HUES6 (cell line): ENCODE data around the gene MARK1.

Experiments
- H3K27ac ChIP-seq: 2 replicates; pipeline ENCODE4 v1.7.0; 2013; ENCODE audit warnings: low read depth, mild to moderate bottlenecking, low read length, inconsistent platforms
- H3K27me3 ChIP-seq: 2 replicates; pipeline ENCODE4 v1.6.1; 2013; ENCODE audit warnings: low read length; ENCODE audit not compliant: control insufficient read depth, insufficient read depth
- H3K36me3 ChIP-seq: 2 replicates; pipeline ENCODE4 v1.6.1; 2013; ENCODE audit warnings: low read length; ENCODE audit not compliant: control insufficient read depth, insufficient read depth
- H3K4me1 ChIP-seq: 2 replicates; pipeline ENCODE4 v1.6.1; 2013; ENCODE audit warnings: low read length; ENCODE audit not compliant: control insufficient read depth, insufficient read depth
- H3K4me3 ChIP-seq: 2 replicates; pipeline ENCODE4 v1.5.1; 2013; ENCODE audit warnings: low read depth, low read length
- H3K9ac ChIP-seq: one replicate; pipeline ENCODE4 v1.6.1; 2013; ENCODE audit warnings: mild to moderate bottlenecking, low read length
- H3K9me3 ChIP-seq: 2 replicates; pipeline ENCODE4 v1.6.1; 2013; ENCODE audit warnings: low read depth, low read length; ENCODE audit not compliant: control insufficient read depth, insufficient read depth

The MARK1 gene

DNA sequence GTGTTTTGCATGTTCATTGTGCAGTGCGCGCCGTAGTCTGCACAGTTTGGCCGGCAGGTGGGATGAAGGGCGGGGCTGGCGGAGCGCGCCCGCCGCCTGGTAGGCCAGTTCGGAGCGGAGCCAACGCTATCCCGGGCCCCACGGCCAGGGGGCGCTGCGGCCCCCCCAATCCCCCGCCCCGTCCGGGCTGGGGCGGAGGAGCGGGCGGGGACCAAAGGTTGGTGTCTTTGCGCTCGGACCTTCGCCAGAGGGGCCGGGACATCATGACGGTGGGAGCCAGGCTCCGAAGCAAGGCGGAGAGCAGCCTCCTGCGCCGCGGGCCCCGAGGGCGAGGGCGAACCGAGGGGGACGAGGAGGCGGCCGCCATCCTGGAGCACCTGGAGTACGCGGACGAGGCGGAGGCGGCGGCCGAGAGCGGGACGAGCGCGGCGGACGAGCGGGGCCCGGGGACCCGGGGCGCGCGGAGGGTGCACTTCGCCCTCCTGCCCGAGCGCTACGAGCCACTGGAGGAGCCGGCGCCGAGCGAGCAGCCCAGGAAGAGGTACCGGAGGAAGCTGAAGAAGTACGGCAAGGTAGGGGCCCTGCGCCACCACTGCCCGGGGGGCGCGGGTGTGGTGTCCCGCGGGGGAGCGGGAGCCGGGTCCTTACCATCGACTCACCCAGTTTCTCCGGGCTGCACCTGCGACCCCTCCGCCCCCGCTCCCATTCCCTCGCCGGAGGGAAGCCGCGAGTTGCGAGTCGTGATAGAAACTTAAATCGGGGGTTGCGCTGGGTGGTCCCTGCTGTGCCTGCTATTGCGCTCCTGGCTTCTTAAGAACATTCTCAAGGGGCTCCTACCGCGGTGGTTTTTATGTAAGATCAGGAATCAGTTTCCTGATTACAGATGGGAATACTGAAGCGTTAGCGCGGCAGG, 162.5 kb downstream of the MARK1 start, which contains the start of gene C1orf115:
Gene C1orf115, plus strand, starts transcription at position 224 of the 913 bp plus-strand sequence. Its CDS starts 40 bp downstream, at position 264.
- H3K9ac ChIP-seq: no peak within 1 kb of the TSS
- H3K27me3 ChIP-seq: peaks cover 42% of the 10 kb centered on the region
- no peaks in the 10 kb centered on the region; the same call in 1 of the 2 replicates for H3K4me1 ChIP-seq
- H3K27ac ChIP-seq: no peak within 1 kb of the TSS
- peak within 1 kb of the TSS; percentile 78 for H3K4me3 ChIP-seq
- no peaks in the 10 kb centered on the region for H3K36me3 ChIP-seq
- no peaks in the 10 kb centered on the region for H3K9me3 ChIP-seq

DNA sequence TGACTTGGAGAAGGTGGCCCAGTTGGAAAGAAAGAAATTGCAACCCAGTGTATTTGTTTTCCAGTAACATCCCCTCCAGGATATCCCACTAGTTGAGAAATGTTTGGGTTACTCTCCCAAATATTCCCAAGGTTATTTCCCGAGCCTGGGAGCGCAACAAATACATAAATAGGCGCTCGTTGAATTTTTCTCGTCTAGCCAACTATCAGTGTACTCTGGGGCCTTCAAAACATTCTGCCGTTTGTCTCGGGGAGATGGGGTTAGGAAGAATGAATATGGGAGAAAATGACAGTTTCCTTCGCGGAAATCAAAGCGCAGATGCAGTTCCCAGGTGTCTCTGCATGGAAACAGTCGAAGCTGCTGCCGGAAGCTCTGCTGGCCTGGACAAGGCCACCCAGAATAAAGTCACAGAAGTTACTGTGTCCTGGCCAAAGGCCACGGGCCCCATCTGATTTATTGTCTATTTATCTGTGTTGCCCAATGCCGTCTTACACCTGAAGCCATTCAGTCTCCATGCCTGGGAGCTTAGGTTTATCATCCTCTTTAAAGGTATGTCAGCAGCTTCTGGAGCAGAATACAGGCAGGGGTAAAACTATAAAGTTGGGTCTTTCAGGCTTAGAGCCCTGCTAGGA, 163.2 kb downstream of the MARK1 start:
- H3K9ac ChIP-seq: no peak overlapping the region

DNA sequence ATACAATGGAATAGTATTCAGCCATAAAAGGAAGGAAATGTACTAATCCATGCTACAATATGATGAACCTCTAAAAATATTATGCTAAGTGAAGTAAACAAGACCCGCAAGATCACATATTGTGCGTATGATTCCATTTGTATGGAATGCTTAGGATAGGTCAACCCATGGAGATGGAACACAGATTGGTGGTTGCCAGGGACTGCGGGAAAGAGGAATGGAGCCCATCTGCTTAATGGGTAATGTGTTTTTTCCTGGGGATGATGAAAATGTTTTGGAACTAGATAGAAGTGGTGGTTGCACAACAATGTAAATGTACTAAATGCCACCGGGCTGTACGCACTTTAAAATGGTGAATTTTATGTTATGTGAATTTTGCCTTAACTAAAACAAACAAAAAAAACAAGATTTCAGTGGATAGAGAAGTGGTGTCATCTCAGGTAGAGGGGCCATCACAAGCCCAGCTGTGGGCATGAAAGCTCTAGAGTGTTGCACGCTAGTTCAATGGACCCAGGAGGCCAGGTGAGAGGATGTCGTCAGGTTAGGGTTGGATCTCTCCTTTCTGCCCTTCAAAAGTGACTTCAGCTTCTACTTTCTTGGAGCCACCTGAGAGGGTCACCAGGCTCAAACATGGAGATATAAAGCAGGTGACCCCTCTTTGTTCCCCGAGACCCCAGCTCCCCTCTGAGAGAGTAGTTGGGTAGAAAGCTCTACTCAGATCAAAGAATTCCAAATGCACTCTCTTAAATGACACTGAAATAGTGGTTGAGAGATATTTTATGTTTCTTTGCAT, 164.7 kb downstream of the MARK1 start:
- Histone ChIP-seq H3K4me3 (no peak overlapping the region), H3K4me1 (no peaks in the 10 kb centered on the region; the same call in 1 of the 2 replicates), H3K27ac (no peak overlapping the region), H3K36me3 (no peaks in the 10 kb centered on the region), H3K9me3 (no peaks in the 10 kb centered on the region), H3K9ac (no peak overlapping the region), H3K27me3 (peaks cover 45% of the 10 kb centered on the region)

More for the DNA sequence above, 163.2 kb downstream of the MARK1 start:
- peaks cover 42% of the 10 kb centered on the region for H3K27me3 ChIP-seq
- peak overlapping the region; percentile 78 for H3K4me3 ChIP-seq
- no peaks in the 10 kb centered on the region for H3K9me3 ChIP-seq
- no peaks in the 10 kb centered on the region; the same call in 1 of the 2 replicates for H3K4me1 ChIP-seq
- no peaks in the 10 kb centered on the region for H3K36me3 ChIP-seq
- H3K27ac ChIP-seq: no peak overlapping the region

GRCh38 chr1:220694866-220695382, 167.0 kb downstream of the MARK1 start:
- peaks cover 36% of the 10 kb centered on the region for H3K27me3 ChIP-seq
- no peak overlapping the region for H3K9ac ChIP-seq
- no peaks in the 10 kb centered on the region for H3K9me3 ChIP-seq
- H3K36me3 ChIP-seq: no peaks in the 10 kb centered on the region
- no peak overlapping the region for H3K4me3 ChIP-seq
- peaks cover 3% of the 10 kb centered on the region for H3K4me1 ChIP-seq
- no peak overlapping the region for H3K27ac ChIP-seq

DNA sequence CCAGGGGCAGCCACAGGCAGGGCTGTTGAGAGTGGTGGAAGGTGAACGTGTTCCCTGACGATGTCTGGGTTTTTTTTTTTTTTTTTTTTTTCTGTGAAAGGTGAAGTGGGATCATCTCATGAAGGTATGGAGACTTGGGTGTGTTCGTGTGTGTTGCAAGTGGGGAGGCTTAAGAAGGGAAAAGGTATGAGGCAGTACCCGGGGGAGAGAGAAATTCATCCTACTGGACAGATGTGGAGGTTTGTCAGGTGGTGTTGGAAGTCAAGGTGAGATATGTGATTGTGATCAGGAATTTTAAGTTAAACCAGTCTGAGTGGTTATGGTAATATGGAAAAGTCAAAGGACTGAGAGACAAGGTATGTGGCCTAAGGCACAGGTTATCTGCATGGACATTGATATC, 167.5 kb downstream of the MARK1 start:
- Histone ChIP-seq H3K4me1 (peaks cover 8% of the 10 kb centered on the region), H3K27me3 (peaks cover 34% of the 10 kb centered on the region), H3K9me3 (no peaks in the 10 kb centered on the region), H3K27ac (no peak overlapping the region), H3K36me3 (no peaks in the 10 kb centered on the region), H3K9ac (no peak overlapping the region), H3K4me3 (no peak overlapping the region)

- Histone ChIP-seq H3K4me1 (peaks cover 15% of the 10 kb centered on the region), H3K9ac (no peak overlapping the region), H3K27ac (no peak overlapping the region), H3K27me3 (peaks cover 24% of the 10 kb centered on the region), H3K9me3 (no peaks in the 10 kb centered on the region), H3K36me3 (no peaks in the 10 kb centered on the region), H3K4me3 (no peak overlapping the region)
Measured at GRCh38 chr1:220696226-220696862, 168.4 kb downstream of the MARK1 start.

DNA sequence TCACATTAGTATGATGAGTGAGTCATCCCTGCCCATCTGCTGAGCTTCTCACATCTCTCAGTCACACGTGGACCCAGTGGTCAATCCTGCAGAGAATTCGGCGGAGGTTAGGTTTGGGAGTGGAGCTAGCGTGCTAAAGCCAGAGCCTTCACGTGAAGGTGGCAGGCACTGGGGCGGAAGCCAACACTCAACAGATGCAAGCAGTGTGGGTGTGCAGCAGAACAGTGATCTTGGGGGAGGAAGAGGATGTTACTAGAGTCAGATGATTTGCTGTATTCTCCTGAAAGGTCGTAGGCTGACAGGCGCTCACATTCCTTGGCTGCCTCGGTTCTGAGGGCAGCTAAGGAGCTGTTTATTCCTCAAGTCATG, 168.9 kb downstream of the MARK1 start:
- no peak overlapping the region for H3K4me3 ChIP-seq
- H3K27me3 ChIP-seq: peaks cover 19% of the 10 kb centered on the region
- H3K9me3 ChIP-seq: no peaks in the 10 kb centered on the region
- no peak overlapping the region for H3K9ac ChIP-seq
- peaks cover 15% of the 10 kb centered on the region for H3K4me1 ChIP-seq
- H3K36me3 ChIP-seq: no peaks in the 10 kb centered on the region
- no peak overlapping the region for H3K27ac ChIP-seq

GRCh38 chr1:220697326-220697725, 169.4 kb downstream of the MARK1 start:
- Histone ChIP-seq H3K27ac (no peak overlapping the region), H3K9me3 (no peaks in the 10 kb centered on the region), H3K4me1 (peaks cover 15% of the 10 kb centered on the region), H3K27me3 (peaks cover 14% of the 10 kb centered on the region), H3K9ac (no peak overlapping the region), H3K4me3 (no peak overlapping the region), H3K36me3 (no peaks in the 10 kb centered on the region)

GRCh38 chr1:220698607-220699016, 170.7 kb downstream of the MARK1 start:
- H3K9ac ChIP-seq: no peak overlapping the region
- peaks cover 25% of the 10 kb centered on the region for H3K4me1 ChIP-seq
- no peaks in the 10 kb centered on the region for H3K9me3 ChIP-seq
- no peaks in the 10 kb centered on the region for H3K36me3 ChIP-seq
- no peak overlapping the region for H3K4me3 ChIP-seq
- no peak overlapping the region for H3K27ac ChIP-seq
- H3K27me3 ChIP-seq: peaks cover 3% of the 10 kb centered on the region; the same call in 1 of the 2 replicates

DNA sequence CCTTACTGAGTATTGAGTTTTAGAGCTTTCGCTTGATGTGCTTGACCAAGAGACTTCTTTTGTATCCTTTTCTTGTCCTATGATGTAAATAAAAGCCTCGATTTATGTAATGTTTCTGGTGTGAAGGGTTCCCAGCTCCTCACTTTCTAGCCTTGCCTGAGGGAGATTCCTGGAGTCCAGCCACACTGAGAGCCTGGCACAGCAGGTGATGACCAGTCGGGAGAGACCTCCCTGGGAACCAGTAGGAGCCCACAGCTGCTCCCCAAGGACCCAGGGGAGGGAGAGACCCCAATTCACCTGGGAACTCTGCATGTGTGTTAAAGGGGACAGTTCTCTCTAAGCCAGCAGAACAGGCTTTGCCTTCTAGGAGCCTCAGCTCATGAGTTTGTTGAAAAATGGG, 171.1 kb downstream of the MARK1 start:
- H3K9ac ChIP-seq: no peak overlapping the region
- H3K4me3 ChIP-seq: no peak overlapping the region
- no peaks in the 10 kb centered on the region for H3K9me3 ChIP-seq
- no peak overlapping the region for H3K27ac ChIP-seq
- H3K36me3 ChIP-seq: no peaks in the 10 kb centered on the region
- H3K4me1 ChIP-seq: peaks cover 28% of the 10 kb centered on the region
- H3K27me3 ChIP-seq: peaks cover 3% of the 10 kb centered on the region; the same call in 1 of the 2 replicates
